ENCODE results near the gene SPATS2.

DNA sequence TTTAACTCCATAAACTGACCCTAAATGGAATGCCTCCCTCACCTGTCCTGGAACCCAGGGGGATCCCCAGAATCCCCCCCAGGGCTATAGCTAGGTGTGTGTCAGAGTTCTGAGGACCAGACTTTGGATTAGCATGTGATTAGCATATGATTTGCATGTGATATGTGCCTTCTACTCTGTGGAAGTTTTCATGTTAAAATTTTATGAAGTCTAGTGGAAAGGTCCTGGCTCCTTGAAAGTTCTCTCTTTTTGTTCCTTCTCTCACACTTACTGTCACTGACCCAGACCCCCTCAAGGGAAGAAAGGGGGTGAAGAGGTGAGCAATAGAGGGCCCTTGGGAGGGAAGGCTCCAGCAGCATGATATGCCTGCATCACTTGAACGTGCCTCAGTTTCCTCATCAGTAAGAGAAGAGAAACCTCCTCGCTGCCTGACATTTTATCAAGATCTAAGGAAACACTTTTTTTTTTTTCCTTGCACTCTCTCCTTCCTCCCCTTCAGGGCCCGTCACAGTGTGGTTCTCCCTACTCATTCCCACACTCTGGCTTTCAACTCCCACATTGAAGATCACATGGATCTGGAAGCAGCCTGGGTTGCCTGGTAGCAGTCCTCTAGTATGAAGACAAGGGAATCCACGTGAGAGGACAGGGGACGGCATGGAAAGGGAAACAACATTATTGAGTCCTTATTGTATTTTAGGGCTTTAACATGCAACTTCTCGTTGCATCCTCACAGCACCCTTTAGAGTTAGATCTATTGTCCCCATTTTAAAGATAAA is 27.0 kb upstream of the SPATS2 start:
- TF ChIP-seq, protein P1, sequence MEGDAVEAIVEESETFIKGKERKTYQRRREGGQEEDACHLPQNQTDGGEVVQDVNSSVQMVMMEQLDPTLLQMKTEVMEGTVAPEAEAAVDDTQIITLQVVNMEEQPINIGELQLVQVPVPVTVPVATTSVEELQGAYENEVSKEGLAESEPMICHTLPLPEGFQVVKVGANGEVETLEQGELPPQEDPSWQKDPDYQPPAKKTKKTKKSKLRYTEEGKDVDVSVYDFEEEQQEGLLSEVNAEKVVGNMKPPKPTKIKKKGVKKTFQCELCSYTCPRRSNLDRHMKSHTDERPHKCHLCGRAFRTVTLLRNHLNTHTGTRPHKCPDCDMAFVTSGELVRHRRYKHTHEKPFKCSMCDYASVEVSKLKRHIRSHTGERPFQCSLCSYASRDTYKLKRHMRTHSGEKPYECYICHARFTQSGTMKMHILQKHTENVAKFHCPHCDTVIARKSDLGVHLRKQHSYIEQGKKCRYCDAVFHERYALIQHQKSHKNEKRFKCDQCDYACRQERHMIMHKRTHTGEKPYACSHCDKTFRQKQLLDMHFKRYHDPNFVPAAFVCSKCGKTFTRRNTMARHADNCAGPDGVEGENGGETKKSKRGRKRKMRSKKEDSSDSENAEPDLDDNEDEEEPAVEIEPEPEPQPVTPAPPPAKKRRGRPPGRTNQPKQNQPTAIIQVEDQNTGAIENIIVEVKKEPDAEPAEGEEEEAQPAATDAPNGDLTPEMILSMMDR (IDR thresholded peaks at IDR 0.05): no peak
- TF ChIP-seq POLR2A (IDR thresholded peaks at IDR 0.05): no peak

Measured in ovary (tissue), 3 donors.